ENCODE measurements around the gene EIF3L.
A peak's percentile ranks its signal among the peaks of the same experiment; 100 is the strongest.

EIF3L gene

GRCh38 chr22:37930270-37930951, 81.2 kb downstream of the EIF3L start:
- DNase-seq = peak; percentile 55

GRCh38 chr22:37930952-37931440, 81.8 kb downstream of the EIF3L start:
- DNase-seq = no peak

GRCh38 chr22:37931893-37932389, 82.7 kb downstream of the EIF3L start:
- DNase-seq = no peak

- DNase-seq = no peak
These were observed 83.2 kb downstream of the EIF3L start for GRCh38 chr22:37932401-37932800.

- DNase-seq = no peak
These were observed 83.8 kb downstream of the EIF3L start for GRCh38 chr22:37932821-37933578.

- DNase-seq = peak; percentile 96
These were observed 84.6 kb downstream of the EIF3L start for GRCh38 chr22:37933711-37934376.
